GM12878 (cell line): Measurements from ENCODE around the gene IGF2BP2. TPM values are rescaled to one million over a fixed set of nuclear protein-coding genes. Genes with fewer than 3 reads are reported as not detected.

Source experiments
- ATAC-seq: fragments of 200-7000 bp; cut with Tn5 transposase; 3 replicates; pipeline ENCODE4 v1.9.1; 2020; ENCODE audit warnings: mild to moderate bottlenecking, moderate library complexity
- BruUV-seq: library from RNA; stranded (reverse); fragments of 400-500 nt; replicated peaks from 2 replicates; lab custom pipeline; 2021; lab: Mats Ljungman, UMichigan
- CTCF ChIA-PET: fragments of 300-600 bp; sonication (Branson Sonifier 250); formaldehyde crosslinking; extraction: SDS; loops from one replicate; lab custom pipeline; 2021; ENCODE audit warnings: inconsistent platforms; lab: Yijun Ruan, JAX
- POLR2A ChIA-PET: fragments of 350-600 bp; formaldehyde crosslinking; extraction: SDS; loops from one replicate; lab custom pipeline; 2021; ENCODE audit warnings: inconsistent platforms; lab: Charles Lee
- RAD21 ChIA-PET: fragments of 300-600 bp; sonication (Branson Sonifier 250); formaldehyde crosslinking; loops from one replicate; lab custom pipeline; 2023; ENCODE audit warnings: antibody characterized with exemption; ENCODE audit not compliant: unreplicated experiment; lab: Charles Lee
- SMC1A ChIA-PET: fragments of 300-600 bp; sonication (Branson Sonifier 250); formaldehyde crosslinking; loops from one replicate; lab custom pipeline; 2023; ENCODE audit not compliant: unreplicated experiment, uncharacterized antibody; lab: Charles Lee
- DNase-seq: peaks from one replicate; pipeline ENCODE4 v3.0.0-alpha.2; 2011; ENCODE audit warnings: low read depth, low spot score
- FAIRE-seq: peaks from 3 replicates; lab custom pipeline; 2011; peaks lifted over from hg19 to GRCh38; lab: Jason Lieb, UNC
- H2AFZ ChIP-seq: 2 replicates; pipeline ENCODE4 v1.6.0; 2011; ENCODE audit warnings: low read depth, low read length, control low read depth; ENCODE audit not compliant: control insufficient read depth
- H3K27ac ChIP-seq: 2 replicates; pipeline ENCODE4 v1.5.1; 2011; ENCODE audit warnings: control low read depth; ENCODE audit not compliant: control insufficient read depth, insufficient read depth
- H3K27me3 ChIP-seq, 2 experiments: replicated peaks in 1 of 2; 2 replicates each; pipeline versions ENCODE4 v1.6.0 to v1.6.1; 2011; ENCODE audit warnings: low read length in 1 of 2; ENCODE audit not compliant: control insufficient read depth in 2 of 2, insufficient read depth in 2 of 2
- H3K36me3 ChIP-seq, 2 experiments: 2 replicates each; pipeline ENCODE4 v1.5.1; 2011; ENCODE audit warnings: low read length in 1 of 2; ENCODE audit not compliant: control insufficient read depth in 2 of 2, insufficient read depth in 2 of 2
- H3K4me1 ChIP-seq: 2 replicates; pipeline ENCODE4 v1.6.1; 2011; ENCODE audit warnings: mild to moderate bottlenecking, low read length, moderate library complexity, mixed read lengths; ENCODE audit not compliant: control insufficient read depth, insufficient read depth
- H3K4me2 ChIP-seq: 2 replicates; pipeline ENCODE4 v1.6.0; 2011; ENCODE audit warnings: control low read depth; ENCODE audit not compliant: control insufficient read depth, insufficient read depth
- H3K4me3 ChIP-seq: fragments of 200-600 bp; sonication (generic); 2 replicates; pipeline ENCODE4 v1.5.1; 2016
- H3K79me2 ChIP-seq: 2 replicates; pipeline ENCODE4 v1.6.0; 2011; ENCODE audit warnings: low read length; ENCODE audit not compliant: control insufficient read depth, insufficient read depth
- H3K9ac ChIP-seq: 2 replicates; pipeline ENCODE4 v1.8.0; 2011; ENCODE audit warnings: low read length, control low read depth, mixed read lengths; ENCODE audit not compliant: control insufficient read depth, insufficient read depth
- H3K9me3 ChIP-seq: replicated peaks from 3 replicates; pipeline ENCODE4 v1.5.1; 2011; ENCODE audit warnings: mild to moderate bottlenecking, low read length; ENCODE audit not compliant: control insufficient read depth, insufficient read depth
- H4K20me1 ChIP-seq: 2 replicates; pipeline ENCODE4 v1.6.0; 2011; ENCODE audit not compliant: control insufficient read depth, insufficient read depth
- BRCA1 ChIP-seq: IDR thresholded peaks from 2 replicates; pipeline ENCODE4 v1.6.1; 2011; ENCODE audit warnings: low read depth, low read length, improper control_type of control experiment
- CHD4 ChIP-seq: fragments of 200-600 bp; sonication (generic); IDR thresholded peaks from 2 replicates; pipeline ENCODE4 v1.6.1; 2016; ENCODE audit warnings: mild to moderate bottlenecking
- KAT2A ChIP-seq: conservative IDR thresholded peaks from 2 replicates; pipeline ENCODE4 v1.6.1; 2011; ENCODE audit warnings: low read depth, low read length; ENCODE audit not compliant: control insufficient read depth
- NFYA ChIP-seq: IDR thresholded peaks from 2 replicates; pipeline ENCODE4 v1.6.1; 2011; ENCODE audit warnings: low read depth, mild to moderate bottlenecking, low read length, improper control_type of control experiment, borderline replicate concordance
- PML ChIP-seq: IDR thresholded peaks from 2 replicates; pipeline ENCODE4 v1.6.1; 2012; ENCODE audit warnings: low read length, inconsistent platforms
- POU2F2 ChIP-seq: IDR thresholded peaks from 3 replicates; pipeline ENCODE4 v1.6.1; 2011; ENCODE audit warnings: low read depth, mild to moderate bottlenecking, low read length, borderline replicate concordance
- SIN3A ChIP-seq: IDR thresholded peaks from 2 replicates; pipeline ENCODE4 v1.6.1; 2012; ENCODE audit warnings: low read depth, low read length, improper control_type of control experiment
- SMARCA5 ChIP-seq: fragments of 450-650 bp; IDR thresholded peaks from 2 replicates; pipeline ENCODE4 v1.6.1; 2017; ENCODE audit warnings: mild to moderate bottlenecking
- STAT1 ChIP-seq: fragments of 450-650 bp; conservative IDR thresholded peaks from 2 replicates; pipeline ENCODE4 v1.6.1; 2014; ENCODE audit warnings: antibody characterized with exemption, mild to moderate bottlenecking
- ZNF24 ChIP-seq: fragments of 450-650 bp; IDR thresholded peaks from 2 replicates; pipeline ENCODE4 v1.6.1; 2017; ENCODE audit warnings: antibody characterized with exemption, mild to moderate bottlenecking
- ZNF274 ChIP-seq: IDR thresholded peaks from one replicate; pipeline ENCODE4 v1.8.0; 2011; ENCODE audit not compliant: insufficient read length, insufficient read depth
- WGBS: methylation state at CpG from one replicate; pipeline ENCODE4 v1.1.6; 2016; ENCODE audit warnings: low lambda C conversion rate; ENCODE audit not compliant: insufficient replicate concordance, insufficient coverage; ENCODE audit errors: missing lambda C conversion rate; 5-methylcytosine and 5-hydroxymethylcytosine counted together
- in situ Hi-C: fragments of 300-500 bp; cut with MboI; formaldehyde crosslinking; loops from 9 replicates; pipeline ENCODE4 v1.14.3; 2018; ENCODE audit warnings: mixed read lengths
- intact Hi-C: fragments of 100-400 bp; cut with micrococcal nuclease; formaldehyde crosslinking; loops from one replicate; pipeline ENCODE4 v1.14.2; 2022; ENCODE audit not compliant: unreplicated experiment
- polyA plus RNA-seq, 11 experiments: library from polyadenylated mRNA; depleted of rRNA in 4 of 11; unstranded in 6 of 11; stranded (reverse) in 5 of 11; fragments of >200 nt; fragmentation: Nextera tagmentation in 4 of 11; fragmentation: Illumina TruSeq in 1 of 11; extraction: Ambion mirVana in 4 of 11; extraction: Trizol in 1 of 11; gene quantifications; 1 replicate in 1 of 11; 2 replicates in 10 of 11; pipeline versions ENCODE4 v1.2.1 to v1.2.3, GENCODE V29; 2011 to 2016; ENCODE audit warnings: inconsistent platforms in 2 of 11, missing spikeins in 2 of 11, low read depth in 1 of 11
- total RNA-seq, 4 experiments: library from RNA; depleted of rRNA in 3 of 4; stranded (reverse); fragments of >200 nt in 3 of 4; fragmentation: Illumina TruSeq in 1 of 4; extraction: Trizol in 1 of 4; gene quantifications; 2 replicates each; pipeline versions ENCODE4 v1.2.1 to v1.2.3, GENCODE V29; 2013 to 2021
- TF ChIP-seq, protein P1 (sequence below): fragments of 450-650 bp; conservative IDR thresholded peaks from 2 replicates; pipeline ENCODE4 v1.6.1; 2017; ENCODE audit warnings: mild to moderate bottlenecking, moderate library complexity
- TF ChIP-seq, protein P2 (sequence below): IDR thresholded peaks from 2 replicates; pipeline ENCODE4 v1.6.1; 2012; ENCODE audit warnings: low read depth, low read length, improper control_type of control experiment
- TF ChIP-seq, protein P3 (sequence below): fragments of 150-350 bp; IDR thresholded peaks from 2 replicates; pipeline ENCODE4 v1.6.1; 2016; ENCODE audit warnings: low read depth, low read length
- TF ChIP-seq, protein P4 (sequence below): IDR thresholded peaks from 2 replicates; pipeline ENCODE4 v1.6.1; 2011; ENCODE audit warnings: borderline replicate concordance, low read depth, mild to moderate bottlenecking, moderate library complexity, mixed read lengths, low read length; ENCODE audit not compliant: insufficient read depth; ENCODE audit errors: extremely low read length

The IGF2BP2 gene
- total and polyA plus RNA-seq, 10 of the 15 experiments (the other 5 are each of a cell fraction or from before 2014, with no cell fraction given): 0.25 to 0.72 TPM; not detected in 8

DNA sequence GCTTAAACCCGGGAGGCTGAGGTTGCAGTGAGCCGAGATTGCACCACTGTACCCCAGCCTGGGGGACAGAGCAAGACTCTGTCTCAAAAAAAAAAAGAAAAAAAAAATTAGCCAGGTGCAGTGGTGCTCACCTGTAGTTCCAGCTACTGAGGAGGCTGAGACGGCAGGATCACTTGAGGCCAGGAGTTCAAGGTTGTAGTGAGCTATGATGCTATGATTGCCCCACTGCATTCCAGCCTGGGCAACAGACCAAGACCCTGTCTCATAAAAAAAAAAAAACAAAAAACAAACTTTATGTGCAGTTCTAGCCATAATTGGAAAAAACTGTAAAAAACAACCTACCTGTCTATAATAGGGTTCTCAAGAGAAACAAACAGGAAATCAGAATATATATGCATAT is 39.9 kb upstream of the IGF2BP2 start (continued):
- TF ChIP-seq, protein P1, sequence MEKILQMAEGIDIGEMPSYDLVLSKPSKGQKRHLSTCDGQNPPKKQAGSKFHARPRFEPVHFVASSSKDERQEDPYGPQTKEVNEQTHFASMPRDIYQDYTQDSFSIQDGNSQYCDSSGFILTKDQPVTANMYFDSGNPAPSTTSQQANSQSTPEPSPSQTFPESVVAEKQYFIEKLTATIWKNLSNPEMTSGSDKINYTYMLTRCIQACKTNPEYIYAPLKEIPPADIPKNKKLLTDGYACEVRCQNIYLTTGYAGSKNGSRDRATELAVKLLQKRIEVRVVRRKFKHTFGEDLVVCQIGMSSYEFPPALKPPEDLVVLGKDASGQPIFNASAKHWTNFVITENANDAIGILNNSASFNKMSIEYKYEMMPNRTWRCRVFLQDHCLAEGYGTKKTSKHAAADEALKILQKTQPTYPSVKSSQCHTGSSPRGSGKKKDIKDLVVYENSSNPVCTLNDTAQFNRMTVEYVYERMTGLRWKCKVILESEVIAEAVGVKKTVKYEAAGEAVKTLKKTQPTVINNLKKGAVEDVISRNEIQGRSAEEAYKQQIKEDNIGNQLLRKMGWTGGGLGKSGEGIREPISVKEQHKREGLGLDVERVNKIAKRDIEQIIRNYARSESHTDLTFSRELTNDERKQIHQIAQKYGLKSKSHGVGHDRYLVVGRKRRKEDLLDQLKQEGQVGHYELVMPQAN: no peak
- TF ChIP-seq ZNF24 (no peak), STAT1 (no peak)
- TF ChIP-seq, all 136 proteins: peak for 0

DNA sequence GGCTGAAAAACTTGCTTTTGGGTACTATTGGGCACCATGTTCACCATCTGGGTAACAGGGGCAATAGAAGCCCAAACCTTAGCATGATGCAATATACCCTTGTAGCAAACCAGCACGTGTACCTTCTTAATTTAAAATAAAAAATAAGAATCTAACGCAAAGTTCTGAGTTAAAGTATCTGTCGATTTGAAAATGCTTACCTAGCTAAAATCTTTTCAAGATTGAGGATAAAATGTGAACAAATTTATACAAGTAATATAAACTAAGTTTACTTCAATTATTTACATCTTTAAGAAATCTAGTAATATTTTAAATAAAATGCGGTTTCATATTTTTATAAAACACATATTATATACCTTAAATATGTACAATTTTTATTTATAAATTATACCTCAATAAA is 38.1 kb upstream of the IGF2BP2 start:
- DNase-seq (no peak), ATAC-seq (no peak), FAIRE-seq (no peak)
- RAD21 ChIA-PET: no interaction called here
- Histone ChIP-seq H4K20me1 (no peaks in the 10 kb centered on the region; the same call in 1 of the 2 replicates), H3K27me3 (no peaks in the 10 kb centered on the region), H2AFZ (no peak overlapping the region), H3K4me3 (no peak overlapping the region), H3K9ac (no peak overlapping the region), H3K79me2 (no peaks in the 10 kb centered on the region), H3K4me2 (no peak overlapping the region), H3K36me3 (no peaks in the 10 kb centered on the region), H3K9me3 (no peaks in the 10 kb centered on the region), H3K4me1 (no peaks in the 10 kb centered on the region), H3K27ac (no peak overlapping the region)
- POLR2A ChIA-PET: interaction anchor here (0.7 kb wide), 1 partner anchor 33 kb away, joined by 7 read pairs; no protein-coding TSS in a partner anchor
- in situ Hi-C loops (no loop called here), intact Hi-C loops (no loop called here)
- SMC1A ChIA-PET: no interaction called here
- no TSS peak for BruUV-seq
- CTCF ChIA-PET: no interaction called here
- 55% methylated on average over 4 of the region's 4 CpGs for WGBS
- TF ChIP-seq, protein P2, sequence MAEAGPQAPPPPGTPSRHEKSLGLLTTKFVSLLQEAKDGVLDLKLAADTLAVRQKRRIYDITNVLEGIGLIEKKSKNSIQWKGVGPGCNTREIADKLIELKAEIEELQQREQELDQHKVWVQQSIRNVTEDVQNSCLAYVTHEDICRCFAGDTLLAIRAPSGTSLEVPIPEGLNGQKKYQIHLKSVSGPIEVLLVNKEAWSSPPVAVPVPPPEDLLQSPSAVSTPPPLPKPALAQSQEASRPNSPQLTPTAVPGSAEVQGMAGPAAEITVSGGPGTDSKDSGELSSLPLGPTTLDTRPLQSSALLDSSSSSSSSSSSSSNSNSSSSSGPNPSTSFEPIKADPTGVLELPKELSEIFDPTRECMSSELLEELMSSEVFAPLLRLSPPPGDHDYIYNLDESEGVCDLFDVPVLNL: no peak
- TF ChIP-seq SMARCA5 (no peak), BRCA1 (no peak), PML (no peak), CHD4 (no peak), POU2F2 (no peak), KAT2A (no peak), SIN3A (no peak), ZNF274 (no peak), NFYA (no peak)
- TF ChIP-seq, protein P3, sequence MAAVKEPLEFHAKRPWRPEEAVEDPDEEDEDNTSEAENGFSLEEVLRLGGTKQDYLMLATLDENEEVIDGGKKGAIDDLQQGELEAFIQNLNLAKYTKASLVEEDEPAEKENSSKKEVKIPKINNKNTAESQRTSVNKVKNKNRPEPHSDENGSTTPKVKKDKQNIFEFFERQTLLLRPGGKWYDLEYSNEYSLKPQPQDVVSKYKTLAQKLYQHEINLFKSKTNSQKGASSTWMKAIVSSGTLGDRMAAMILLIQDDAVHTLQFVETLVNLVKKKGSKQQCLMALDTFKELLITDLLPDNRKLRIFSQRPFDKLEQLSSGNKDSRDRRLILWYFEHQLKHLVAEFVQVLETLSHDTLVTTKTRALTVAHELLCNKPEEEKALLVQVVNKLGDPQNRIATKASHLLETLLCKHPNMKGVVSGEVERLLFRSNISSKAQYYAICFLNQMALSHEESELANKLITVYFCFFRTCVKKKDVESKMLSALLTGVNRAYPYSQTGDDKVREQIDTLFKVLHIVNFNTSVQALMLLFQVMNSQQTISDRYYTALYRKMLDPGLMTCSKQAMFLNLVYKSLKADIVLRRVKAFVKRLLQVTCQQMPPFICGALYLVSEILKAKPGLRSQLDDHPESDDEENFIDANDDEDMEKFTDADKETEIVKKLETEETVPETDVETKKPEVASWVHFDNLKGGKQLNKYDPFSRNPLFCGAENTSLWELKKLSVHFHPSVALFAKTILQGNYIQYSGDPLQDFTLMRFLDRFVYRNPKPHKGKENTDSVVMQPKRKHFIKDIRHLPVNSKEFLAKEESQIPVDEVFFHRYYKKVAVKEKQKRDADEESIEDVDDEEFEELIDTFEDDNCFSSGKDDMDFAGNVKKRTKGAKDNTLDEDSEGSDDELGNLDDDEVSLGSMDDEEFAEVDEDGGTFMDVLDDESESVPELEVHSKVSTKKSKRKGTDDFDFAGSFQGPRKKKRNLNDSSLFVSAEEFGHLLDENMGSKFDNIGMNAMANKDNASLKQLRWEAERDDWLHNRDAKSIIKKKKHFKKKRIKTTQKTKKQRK: no peak
- TF ChIP-seq, protein P4, sequence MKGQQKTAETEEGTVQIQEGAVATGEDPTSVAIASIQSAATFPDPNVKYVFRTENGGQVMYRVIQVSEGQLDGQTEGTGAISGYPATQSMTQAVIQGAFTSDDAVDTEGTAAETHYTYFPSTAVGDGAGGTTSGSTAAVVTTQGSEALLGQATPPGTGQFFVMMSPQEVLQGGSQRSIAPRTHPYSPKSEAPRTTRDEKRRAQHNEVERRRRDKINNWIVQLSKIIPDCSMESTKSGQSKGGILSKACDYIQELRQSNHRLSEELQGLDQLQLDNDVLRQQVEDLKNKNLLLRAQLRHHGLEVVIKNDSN: no peak
